SH-SY5Y (cell line): Measurements from ENCODE around the gene RNF168.

Experiments used
- GATA2 ChIP-seq: IDR thresholded peaks from 2 replicates; pipeline ENCODE4 v1.6.1; 2011; ENCODE audit warnings: mild to moderate bottlenecking, low read depth, low read length
- GATA3 ChIP-seq: IDR thresholded peaks from 2 replicates; pipeline ENCODE4 v1.6.1; 2011; ENCODE audit warnings: low read depth, mild to moderate bottlenecking, low read length, moderate library complexity

DNA sequence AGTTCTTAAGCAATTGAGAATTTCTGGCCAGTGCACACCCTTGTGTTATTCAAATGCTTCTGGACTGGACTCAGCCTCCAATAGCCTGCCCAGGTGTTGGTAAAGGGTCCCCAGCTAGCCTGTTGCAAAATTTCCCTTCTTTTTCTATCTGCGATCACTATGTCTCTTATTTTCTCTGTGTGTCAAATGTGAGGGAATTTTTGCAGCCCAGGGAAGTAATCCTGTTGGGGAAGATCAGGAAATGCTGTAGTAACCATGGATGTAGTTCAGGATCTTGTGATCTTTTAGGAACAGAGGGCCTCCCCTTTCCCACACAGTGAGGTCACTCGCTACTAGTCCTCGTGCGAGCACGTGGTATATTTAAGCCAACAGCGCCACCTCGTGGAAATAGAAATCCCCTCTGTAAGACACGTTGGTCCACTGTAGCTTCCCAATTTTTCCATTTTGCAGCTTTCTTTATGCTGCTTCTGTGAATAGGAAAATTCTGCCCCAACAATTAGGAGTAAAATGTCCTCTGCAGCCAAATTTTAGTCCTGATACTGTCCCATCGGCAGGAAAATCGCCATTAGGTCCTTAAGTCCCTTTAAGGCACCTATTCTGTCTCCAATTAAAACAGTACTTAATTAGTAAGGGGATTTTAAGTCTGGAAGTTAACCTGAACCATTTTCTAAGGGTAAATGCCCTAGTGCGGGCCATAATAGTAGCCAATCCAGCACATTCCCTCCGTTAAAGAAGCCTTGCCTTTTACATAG lies 15.6 kb upstream of the RNF168 start:
- TF ChIP-seq GATA2 (no peak), GATA3 (no peak)
